B cell (primary cell): ENCODE data around the gene RPA1. TPM values are rescaled to one million over a fixed set of nuclear protein-coding genes. Genes with fewer than 3 reads are reported as not detected.

Experiments
- ATAC-seq: fragments of 200-7000 bp; cut with Tn5 transposase; one replicate; pipeline ENCODE4 v1.10.0; 2021; ENCODE audit warnings: low read depth, mild to moderate bottlenecking, moderate number of reproducible peaks, moderate library complexity
- CTCF ChIA-PET: fragments of 350-600 bp; sonication (Branson Sonifier 250); formaldehyde crosslinking; loops from one replicate; lab custom pipeline; 2021; ENCODE audit warnings: antibody characterized with exemption, inconsistent platforms; lab: Charles Lee
- POLR2A ChIA-PET: fragments of 350-600 bp; sonication (Branson Sonifier 250); formaldehyde crosslinking; loops from one replicate; lab custom pipeline; 2021; ENCODE audit warnings: antibody characterized with exemption; lab: Charles Lee
- DNase-seq: peaks from one replicate; pipeline ENCODE4 v3.0.0; 2013
- H2AFZ ChIP-seq: 2 replicates; pipeline ENCODE4 v1.6.1; 2012; ENCODE audit warnings: mild to moderate bottlenecking, low read depth, low read length; ENCODE audit not compliant: insufficient read depth, poor library complexity, severe bottlenecking
- H3K27ac ChIP-seq, 2 donors: 1 replicate in 1 of 2; 2 replicates in 1 of 2; pipeline ENCODE4 v1.5.1; 2012 to 2013; ENCODE audit warnings: low read length in 2 of 2, mild to moderate bottlenecking in 2 of 2, moderate library complexity in 1 of 2
- H3K27me3 ChIP-seq, 4 experiments: fragments of 200-600 bp in 1 of 4; sonication (generic) in 1 of 4; replicated peaks in 1 of 4; 1 replicate in 2 of 4; 2 replicates in 2 of 4; pipeline versions ENCODE4 v1.6.1 to v1.7.0; 2013 to 2016; ENCODE audit warnings: low read length in 3 of 4, mild to moderate bottlenecking in 2 of 4, mixed read lengths in 1 of 4, moderate library complexity in 1 of 4; ENCODE audit not compliant: insufficient read depth in 4 of 4, control insufficient read depth in 3 of 4; ENCODE audit errors: control extremely low read depth in 1 of 4
- H3K36me3 ChIP-seq, 2 experiments: replicated peaks in 1 of 2; 1 replicate in 1 of 2; 2 replicates in 1 of 2; pipeline versions ENCODE4 v1.6.1 to v1.7.1; 2013; ENCODE audit warnings: low read length in 1 of 2; ENCODE audit not compliant: insufficient read depth in 2 of 2, control insufficient read depth in 1 of 2; ENCODE audit errors: control extremely low read depth in 1 of 2, extremely low read depth in 1 of 2
- H3K4me1 ChIP-seq, 2 donors: fragments of 200-600 bp in 1 of 2; sonication (generic) in 1 of 2; 1 replicate in 1 of 2; 2 replicates in 1 of 2; pipeline versions ENCODE4 v1.5.1 to v1.6.1; 2013 to 2017; ENCODE audit warnings: low read length in 2 of 2; ENCODE audit not compliant: control insufficient read depth in 2 of 2, insufficient read depth in 2 of 2
- H3K4me2 ChIP-seq: replicated peaks from 2 replicates; pipeline ENCODE3; 2012; ENCODE audit warnings: mild to moderate bottlenecking, low read depth, low read length; ENCODE audit not compliant: poor library complexity, severe bottlenecking
- H3K4me3 ChIP-seq, 5 experiments: fragments of 200-600 bp in 1 of 5; sonication (generic) in 1 of 5; 1 replicate in 3 of 5; 2 replicates in 2 of 5; pipeline versions ENCODE4 v1.5.1 to v1.7.0; 2011 to 2016; ENCODE audit warnings: low read length in 4 of 5, mild to moderate bottlenecking in 4 of 5, low read depth in 2 of 5, control low read depth in 1 of 5, moderate library complexity in 1 of 5; ENCODE audit not compliant: insufficient read depth in 1 of 5; ENCODE audit errors: control extremely low read depth in 1 of 5, extremely low read depth in 1 of 5
- H3K79me2 ChIP-seq: fragments of 200-600 bp; sonication (generic); one replicate; pipeline ENCODE4 v1.6.0; 2016; ENCODE audit warnings: low read length; ENCODE audit not compliant: control insufficient read depth, insufficient read depth
- H3K9ac ChIP-seq: fragments of 200-600 bp; sonication (generic); 2 replicates; pipeline ENCODE4 v1.6.1; 2017; ENCODE audit warnings: mild to moderate bottlenecking, low read length, moderate library complexity
- H3K9me3 ChIP-seq, 3 donors: one replicate each; pipeline versions ENCODE4 v1.6.1 to v1.7.1; 2013; ENCODE audit warnings: low read length in 2 of 3; ENCODE audit not compliant: control insufficient read depth in 2 of 3, insufficient read depth in 1 of 3; ENCODE audit errors: control extremely low read depth in 1 of 3
- H4K20me1 ChIP-seq: 2 replicates; pipeline ENCODE4 v1.6.0; 2012; ENCODE audit warnings: mild to moderate bottlenecking, low read length; ENCODE audit not compliant: insufficient read depth, control insufficient read depth, poor library complexity, severe bottlenecking
- H3K27ac Mint-ChIP-seq: one replicate; pipeline ENCODE4 v1.8.0; 2021; ENCODE audit warnings: mixed read lengths
- H3K27me3 Mint-ChIP-seq: one replicate; pipeline ENCODE4 v1.8.0; 2021; ENCODE audit warnings: mixed read lengths
- H3K4me1 Mint-ChIP-seq: one replicate; pipeline ENCODE4 v1.8.0; 2021; ENCODE audit warnings: mixed read lengths
- H3K4me3 Mint-ChIP-seq: one replicate; pipeline ENCODE4 v1.8.0; 2021; ENCODE audit warnings: mixed read lengths
- H3K9me3 Mint-ChIP-seq: one replicate; pipeline ENCODE4 v1.8.0; 2022; ENCODE audit warnings: mixed read lengths; ENCODE audit not compliant: insufficient read depth
- EZH2 ChIP-seq: IDR thresholded peaks from 2 replicates; pipeline ENCODE4 v1.6.1; 2012; ENCODE audit warnings: borderline replicate concordance, low read depth, mild to moderate bottlenecking, moderate library complexity, low read length; ENCODE audit not compliant: insufficient read depth, poor library complexity, severe bottlenecking
- WGBS: methylation state at CpG from one replicate; pipeline ENCODE4 v1.1.5; 2013; ENCODE audit warnings: missing lambda C conversion rate; ENCODE audit not compliant: insufficient coverage; 5-methylcytosine and 5-hydroxymethylcytosine counted together
- intact Hi-C: fragments of 100-400 bp; cut with micrococcal nuclease; formaldehyde crosslinking; loops from one replicate; pipeline ENCODE4 v1.10.0; 2022
- polyA plus RNA-seq: library from polyadenylated mRNA; depleted of rRNA; stranded (reverse); fragments of >200 nt; gene quantifications from 2 replicates; pipeline ENCODE4 v1.2.3, GENCODE V29; 2012
- total RNA-seq, 2 donors: library from RNA; stranded (reverse); fragments of 120-200 nt in 1 of 2; gene quantifications; 1 replicate in 1 of 2; 2 replicates in 1 of 2; pipeline versions ENCODE4 v1.2.3 to v1.2.4, GENCODE V29; 2013 to 2022
- TF ChIP-seq, protein P1 (sequence below): fragments of 200-600 bp; IDR thresholded peaks from one replicate; pipeline ENCODE4 v1.8.0; 2022; ENCODE audit warnings: antibody characterized with exemption, mild to moderate bottlenecking

RPA1 gene
- total and polyA plus RNA-seq, 2 donors (not counting 1 experiment from before 2014, with no cell fraction given), result 27.0 to 94.5 TPM

DNA sequence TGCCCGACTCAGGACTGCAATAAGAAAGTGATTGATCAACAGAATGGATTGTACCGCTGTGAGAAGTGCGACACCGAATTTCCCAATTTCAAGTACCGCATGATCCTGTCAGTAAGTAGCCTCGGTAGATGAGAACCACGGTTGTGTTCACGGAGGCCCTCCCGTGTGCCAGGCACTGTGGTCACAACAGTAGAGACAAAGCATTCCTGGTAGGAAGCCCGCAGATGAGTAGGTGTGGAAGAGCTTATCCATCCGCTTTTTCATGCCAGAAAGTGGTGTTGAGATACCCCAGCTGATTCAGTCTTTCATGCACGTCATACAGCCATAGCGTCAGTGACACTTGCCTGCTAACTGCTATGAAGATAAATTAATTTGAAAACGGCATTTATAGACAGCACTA lies 58.9 kb downstream of the RPA1 start:
- intact Hi-C loops, result loop anchor here (10.0 kb wide), 1 partner anchor 396 kb away; no protein-coding TSS in a partner anchor
- ChIA-PET CTCF (interaction anchor here (0.9 to 1.1 kb wide), 2 partner anchors 23 to 357 kb away, joined by 3 read pairs; no protein-coding TSS in a partner anchor), POLR2A (interaction anchor here (0.6 kb wide), 1 partner anchor 17 kb away, joined by 3 read pairs; no protein-coding TSS in a partner anchor)
- no peak for ATAC-seq
- TF ChIP-seq EZH2, result no peak
- TF ChIP-seq, protein P1, sequence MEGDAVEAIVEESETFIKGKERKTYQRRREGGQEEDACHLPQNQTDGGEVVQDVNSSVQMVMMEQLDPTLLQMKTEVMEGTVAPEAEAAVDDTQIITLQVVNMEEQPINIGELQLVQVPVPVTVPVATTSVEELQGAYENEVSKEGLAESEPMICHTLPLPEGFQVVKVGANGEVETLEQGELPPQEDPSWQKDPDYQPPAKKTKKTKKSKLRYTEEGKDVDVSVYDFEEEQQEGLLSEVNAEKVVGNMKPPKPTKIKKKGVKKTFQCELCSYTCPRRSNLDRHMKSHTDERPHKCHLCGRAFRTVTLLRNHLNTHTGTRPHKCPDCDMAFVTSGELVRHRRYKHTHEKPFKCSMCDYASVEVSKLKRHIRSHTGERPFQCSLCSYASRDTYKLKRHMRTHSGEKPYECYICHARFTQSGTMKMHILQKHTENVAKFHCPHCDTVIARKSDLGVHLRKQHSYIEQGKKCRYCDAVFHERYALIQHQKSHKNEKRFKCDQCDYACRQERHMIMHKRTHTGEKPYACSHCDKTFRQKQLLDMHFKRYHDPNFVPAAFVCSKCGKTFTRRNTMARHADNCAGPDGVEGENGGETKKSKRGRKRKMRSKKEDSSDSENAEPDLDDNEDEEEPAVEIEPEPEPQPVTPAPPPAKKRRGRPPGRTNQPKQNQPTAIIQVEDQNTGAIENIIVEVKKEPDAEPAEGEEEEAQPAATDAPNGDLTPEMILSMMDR, result no peak
- Mint-ChIP-seq H3K4me3 (no peak overlapping the region), H3K4me1 (no peaks in the 10 kb centered on the region), H3K9me3 (no peaks in the 10 kb centered on the region), H3K27me3 (no peaks in the 10 kb centered on the region), H3K27ac (no peak overlapping the region)
- Histone ChIP-seq H3K4me2 (no peak overlapping the region), H3K36me3 (peaks cover 6 to 69% of the 10 kb centered on the region in 2 experiments), H2AFZ (no peak overlapping the region), H3K27me3 (no peaks in the 10 kb centered on the region), H4K20me1 (no peaks in the 10 kb centered on the region), H3K27ac (no peak overlapping the region), H3K4me1 (no peaks in the 10 kb centered on the region), H3K4me3 (no peak overlapping the region), H3K9me3 (no peaks in the 10 kb centered on the region), H3K79me2 (no peaks in the 10 kb centered on the region), H3K9ac (no peak overlapping the region)
- WGBS, result 98% methylated on average over 12 of the region's 14 CpGs
- DNase-seq, result no peak

DNA sequence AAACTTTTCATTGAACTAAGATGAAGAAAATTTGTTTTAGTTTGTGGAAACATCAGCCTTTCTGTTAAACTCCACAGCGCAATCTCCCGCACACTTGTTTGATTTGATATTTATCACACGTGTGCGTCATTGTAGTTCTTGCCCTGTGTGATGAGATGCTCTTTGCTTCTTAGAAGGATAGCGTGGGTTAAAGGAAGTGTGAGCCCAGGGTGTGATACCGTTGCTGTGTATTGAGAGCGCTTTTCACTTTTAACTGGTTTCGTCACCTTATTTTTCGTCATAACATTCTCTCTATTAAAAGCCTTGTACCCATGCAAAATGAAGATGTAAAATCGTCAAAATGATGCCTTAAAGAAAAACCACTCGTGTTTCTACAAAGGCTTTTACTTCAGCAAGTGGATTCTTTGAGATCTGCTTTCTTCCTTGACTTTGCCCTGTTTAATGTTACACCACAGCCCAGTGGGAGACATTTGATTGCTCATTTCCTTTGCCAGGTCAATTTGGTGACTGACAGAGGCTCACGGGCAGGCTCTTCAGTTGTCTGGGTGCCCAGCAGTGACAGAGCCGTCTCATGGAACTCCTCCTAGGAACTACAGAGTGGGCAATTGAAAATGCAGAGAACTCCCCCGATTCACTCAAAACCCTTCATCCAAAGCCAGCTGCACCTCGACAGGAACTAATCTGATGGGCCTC lies 61.1 kb downstream of the RPA1 start:
- Histone ChIP-seq H4K20me1 (no peaks in the 10 kb centered on the region), H3K27ac (no peak overlapping the region), H3K9me3 (no peaks in the 10 kb centered on the region), H3K4me1 (no peaks in the 10 kb centered on the region), H3K79me2 (no peaks in the 10 kb centered on the region), H3K4me2 (no peak overlapping the region), H2AFZ (no peak overlapping the region), H3K4me3 (no peak overlapping the region), H3K9ac (no peak overlapping the region), H3K36me3 (peaks cover under 1 to 67% of the 10 kb centered on the region in 2 experiments), H3K27me3 (no peaks in the 10 kb centered on the region)
- ATAC-seq (no peak), DNase-seq (no peak)
- Mint-ChIP-seq H3K9me3 (no peaks in the 10 kb centered on the region), H3K4me1 (no peaks in the 10 kb centered on the region), H3K27me3 (no peaks in the 10 kb centered on the region), H3K4me3 (no peak overlapping the region), H3K27ac (no peak overlapping the region)
- 95% methylated on average over 11 of the region's 15 CpGs for WGBS
- intact Hi-C loops, result no loop called here
- no peak for TF ChIP-seq EZH2
- TF ChIP-seq, protein P1, result no peak
- ChIA-PET CTCF (no interaction called here), POLR2A (no interaction called here)
